ENCODE data around the gene TSPAN1. TPM values are rescaled to one million over a fixed set of nuclear protein-coding genes. Genes with fewer than 3 reads are reported as not detected.

Gene TSPAN1
- total RNA-seq, 1 donor from 2014 or later = not detected

- H3K27ac Mint-ChIP-seq = no peak within 1 kb of the TSS
- ATAC-seq (ENCODE audit: low read depth) (no peak), DNase-seq (no peak)
- no peak within 1 kb of the TSS for H3K4me3 Mint-ChIP-seq
- H3K27me3 Mint-ChIP-seq = no peaks in the 10 kb centered on the region
- no peaks in the 10 kb centered on the region for H3K9me3 Mint-ChIP-seq
- H3K36me3 Mint-ChIP-seq (ENCODE audit: low read depth) = no peaks in the 10 kb centered on the region
- POLR2A ChIA-PET = interaction anchor here (1.0 kb wide), 1 partner anchor 481 kb away, joined by 3 read pairs; no protein-coding TSS in a partner anchor
- intact Hi-C loops (cut with micrococcal nuclease) = loop anchor here (5.0 kb wide), 1 partner anchor 44 kb away; the partner anchor contains the start of gene PIK3R3
- TF ChIP-seq, protein P1, sequence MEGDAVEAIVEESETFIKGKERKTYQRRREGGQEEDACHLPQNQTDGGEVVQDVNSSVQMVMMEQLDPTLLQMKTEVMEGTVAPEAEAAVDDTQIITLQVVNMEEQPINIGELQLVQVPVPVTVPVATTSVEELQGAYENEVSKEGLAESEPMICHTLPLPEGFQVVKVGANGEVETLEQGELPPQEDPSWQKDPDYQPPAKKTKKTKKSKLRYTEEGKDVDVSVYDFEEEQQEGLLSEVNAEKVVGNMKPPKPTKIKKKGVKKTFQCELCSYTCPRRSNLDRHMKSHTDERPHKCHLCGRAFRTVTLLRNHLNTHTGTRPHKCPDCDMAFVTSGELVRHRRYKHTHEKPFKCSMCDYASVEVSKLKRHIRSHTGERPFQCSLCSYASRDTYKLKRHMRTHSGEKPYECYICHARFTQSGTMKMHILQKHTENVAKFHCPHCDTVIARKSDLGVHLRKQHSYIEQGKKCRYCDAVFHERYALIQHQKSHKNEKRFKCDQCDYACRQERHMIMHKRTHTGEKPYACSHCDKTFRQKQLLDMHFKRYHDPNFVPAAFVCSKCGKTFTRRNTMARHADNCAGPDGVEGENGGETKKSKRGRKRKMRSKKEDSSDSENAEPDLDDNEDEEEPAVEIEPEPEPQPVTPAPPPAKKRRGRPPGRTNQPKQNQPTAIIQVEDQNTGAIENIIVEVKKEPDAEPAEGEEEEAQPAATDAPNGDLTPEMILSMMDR (IDR thresholded peaks at IDR 0.05) = no peak
- H3K4me1 Mint-ChIP-seq = peaks cover 7% of the 10 kb centered on the region
- CTCF ChIA-PET = interaction anchor here (1.1 kb wide), 1 partner anchor 140 kb away, joined by 3 read pairs; no protein-coding TSS in a partner anchor
Measured at GRCh38 chr1:46176211-46176865, 1.5 kb downstream of the TSPAN1 start, which contains the start of gene P3R3URF. Gene P3R3URF (minus strand): TSS chr1:46176488. CDS start chr1:46176471, 17 bp downstream.

DNA sequence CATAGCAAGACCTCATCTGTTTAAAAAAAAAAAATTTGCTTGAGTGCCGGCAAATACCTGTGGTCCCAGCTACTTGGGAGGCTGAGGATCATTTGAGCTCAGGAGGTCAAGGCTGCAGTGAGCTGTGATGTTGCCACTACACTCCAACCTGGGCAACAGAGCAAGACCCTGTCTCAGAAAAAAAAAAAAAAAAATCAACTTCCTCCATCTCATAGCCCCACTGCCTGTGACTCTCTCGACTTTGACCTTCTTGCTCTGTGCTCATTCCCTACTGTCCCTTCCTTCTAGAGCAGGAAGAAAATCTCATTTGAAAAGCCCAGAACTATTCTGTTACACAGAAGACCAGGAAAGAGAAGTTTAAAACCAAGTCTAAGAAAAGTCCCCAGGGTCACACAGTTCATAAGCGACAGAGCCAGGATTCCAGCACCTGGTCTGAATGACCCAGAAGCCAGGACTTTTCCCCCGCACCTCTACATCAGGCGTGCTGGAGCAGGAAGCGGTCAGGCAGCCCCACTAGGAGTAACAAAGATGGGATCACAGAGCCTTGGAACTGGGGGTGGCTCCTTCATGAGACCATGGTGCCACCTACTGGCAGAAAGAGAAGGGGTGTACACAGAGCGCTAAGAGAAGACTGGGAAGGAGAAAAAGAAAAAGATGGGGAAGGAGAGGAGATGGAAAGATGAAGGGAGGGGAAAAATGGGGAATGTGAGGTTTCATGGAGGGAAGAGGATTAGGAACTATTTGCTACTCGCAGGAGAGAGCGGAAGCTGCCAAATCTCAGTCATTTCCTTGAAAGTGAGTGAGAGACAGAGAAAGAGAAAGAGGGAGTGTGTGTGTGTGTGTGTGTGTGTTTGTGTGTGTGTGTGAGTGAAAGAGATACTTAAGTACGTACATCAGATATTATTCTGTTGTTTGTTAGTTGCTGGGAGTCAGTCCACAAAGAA lies 4.5 kb downstream of the TSPAN1 start:
- Mint-ChIP-seq H3K27ac (no peak overlapping the region), H3K4me1 (peaks cover 8% of the 10 kb centered on the region), H3K9me3 (no peaks in the 10 kb centered on the region), H3K27me3 (no peaks in the 10 kb centered on the region), H3K4me3 (no peak overlapping the region), H3K36me3 (ENCODE audit: low read depth) (no peaks in the 10 kb centered on the region)
- intact Hi-C loops (cut with micrococcal nuclease) = loop anchor here (1.0 to 5.0 kb wide), 4 partner anchors 44 to 169 kb away; partner anchors contain the start of gene PIK3R3
- peak; percentile 40 for DNase-seq
- ChIA-PET POLR2A (interaction anchor here (0.6 kb wide), 1 partner anchor 144 kb away, joined by 4 read pairs; no protein-coding TSS in a partner anchor), CTCF (interaction anchor here (8.7 kb wide), 1 partner anchor 142 kb away, joined by 85 read pairs; no protein-coding TSS in a partner anchor)
- peak; percentile 80 for ATAC-seq (ENCODE audit: low read depth)
- TF ChIP-seq, protein P1 (IDR thresholded peaks at IDR 0.05) = peak; percentile 85

- intact Hi-C loops (cut with micrococcal nuclease) = no loop called here
- DNase-seq (no peak), ATAC-seq (ENCODE audit: low read depth) (no peak)
- H3K36me3 Mint-ChIP-seq (ENCODE audit: low read depth) = no peaks in the 10 kb centered on the region
- no peak overlapping the region for H3K4me3 Mint-ChIP-seq
- TF ChIP-seq, protein P1 (IDR thresholded peaks at IDR 0.05) = no peak
- no peaks in the 10 kb centered on the region for H3K27me3 Mint-ChIP-seq
- CTCF ChIA-PET = interaction anchor here (8.7 kb wide), 1 partner anchor 143 kb away, joined by 85 read pairs; no protein-coding TSS in a partner anchor
- no peaks in the 10 kb centered on the region for H3K9me3 Mint-ChIP-seq
- H3K27ac Mint-ChIP-seq = no peak overlapping the region
- POLR2A ChIA-PET = no interaction called here
- H3K4me1 Mint-ChIP-seq = peaks cover 11% of the 10 kb centered on the region
Measured at GRCh38 chr1:46180082-46180616, 5.3 kb downstream of the TSPAN1 start.

DNA sequence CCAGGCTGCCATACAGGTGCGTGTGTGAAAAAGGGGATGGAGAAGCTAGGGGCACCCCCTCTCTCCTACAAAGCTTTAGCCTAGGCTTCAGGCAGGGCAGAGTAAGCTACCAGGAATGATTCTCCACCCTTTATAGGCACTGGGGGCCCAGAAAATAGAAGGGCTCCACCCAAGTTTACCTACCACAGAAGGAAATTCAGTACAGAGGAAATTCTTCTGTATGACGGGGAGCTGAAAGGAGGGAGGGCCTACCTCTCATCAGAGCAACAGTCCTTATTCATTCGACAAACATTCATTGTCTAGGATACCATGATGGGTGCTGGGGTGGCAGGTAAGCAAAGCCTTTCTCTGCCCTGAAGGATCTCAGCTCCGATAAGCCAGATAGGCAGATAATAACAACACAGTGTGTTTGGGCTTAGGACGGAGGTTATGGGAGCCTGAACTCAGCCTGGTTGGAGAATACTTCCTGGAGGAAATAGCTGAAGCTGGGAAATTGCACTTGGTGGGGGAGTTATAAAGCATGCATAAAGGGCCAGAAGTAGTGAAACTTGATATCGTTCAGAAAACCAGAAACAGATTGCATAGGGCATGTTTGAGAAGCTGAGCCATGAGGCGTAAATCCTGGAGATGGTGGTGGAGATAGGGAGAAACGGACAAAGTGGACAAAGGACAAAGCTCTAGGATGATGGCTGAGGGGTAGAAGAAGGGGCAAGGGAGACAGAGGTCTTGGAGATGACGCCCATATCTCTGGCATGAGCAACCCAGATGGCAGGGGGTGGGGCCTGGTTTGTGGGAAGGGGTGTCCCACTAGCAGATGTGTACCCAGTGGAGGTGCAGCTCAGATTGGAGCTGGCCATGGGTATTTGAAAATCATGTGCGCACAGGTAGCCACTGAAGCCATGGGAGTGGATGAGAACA lies 6.7 kb downstream of the TSPAN1 start:
- no peak overlapping the region for H3K27ac Mint-ChIP-seq
- no peak for ATAC-seq (ENCODE audit: low read depth)
- CTCF ChIA-PET = interaction anchor here (8.7 kb wide), 1 partner anchor 144 kb away, joined by 85 read pairs; no protein-coding TSS in a partner anchor
- H3K4me3 Mint-ChIP-seq = no peak overlapping the region
- H3K27me3 Mint-ChIP-seq = no peaks in the 10 kb centered on the region
- peaks cover 9% of the 10 kb centered on the region for H3K4me1 Mint-ChIP-seq
- intact Hi-C loops (cut with micrococcal nuclease) = no loop called here
- DNase-seq = no peak
- TF ChIP-seq, protein P1 (IDR thresholded peaks at IDR 0.05) = no peak
- POLR2A ChIA-PET = no interaction called here
- no peaks in the 10 kb centered on the region for H3K9me3 Mint-ChIP-seq
- H3K36me3 Mint-ChIP-seq (ENCODE audit: low read depth) = no peaks in the 10 kb centered on the region

Data from activated B cell treated with CpG ODN at 0.5 μM for 24 hours (primary cell).